HepG2 (cell line): ENCODE measurements around the gene CCDC57. TPM values are rescaled to one million over a fixed set of nuclear protein-coding genes. Genes with fewer than 3 reads are reported as not detected.
A peak's percentile ranks its signal among the peaks of the same experiment; 100 is the strongest.

ENCODE experiments used
- AHR ChIP-seq: IDR thresholded peaks from 2 replicates; pipeline ENCODE4 v1.6.1; 2018; ENCODE audit warnings: missing genetic modification reagents, missing compliant biosample characterization
- ATM ChIP-seq: fragments of 450-650 bp; IDR thresholded peaks from 2 replicates; pipeline ENCODE4 v1.7.1; 2017; ENCODE audit warnings: mild to moderate bottlenecking, borderline replicate concordance
- DNMT3B ChIP-seq: conservative IDR thresholded peaks from 2 replicates; pipeline ENCODE4 v1.6.1; 2016; ENCODE audit warnings: missing biosample characterization, control low read depth
- GATAD2A ChIP-seq: IDR thresholded peaks from 2 replicates; pipeline ENCODE4 v1.6.1; 2016
- KDM5B ChIP-seq: sonication (generic); formaldehyde crosslinking; IDR thresholded peaks from 2 replicates; pipeline ENCODE4 v1.4.0; 2020; ENCODE audit warnings: missing genetic modification reagents, mild to moderate bottlenecking, borderline replicate concordance
- SMARCC2 ChIP-seq: fragments of 450-650 bp; IDR thresholded peaks from 2 replicates; pipeline ENCODE4 v1.6.1; 2017; ENCODE audit warnings: antibody characterized with exemption, mild to moderate bottlenecking
- STAT6 ChIP-seq: sonication (generic); formaldehyde crosslinking; IDR thresholded peaks from 2 replicates; pipeline ENCODE4 v1.4.0; 2020; ENCODE audit warnings: missing genetic modification reagents, mild to moderate bottlenecking, borderline replicate concordance
- TGIF2 ChIP-seq: IDR thresholded peaks from 2 replicates; pipeline ENCODE4 v1.6.1; 2016; ENCODE audit warnings: control low read depth, missing compliant biosample characterization
- WIZ ChIP-seq: sonication (generic); formaldehyde crosslinking; IDR thresholded peaks from 2 replicates; pipeline ENCODE4 v1.5.1; 2020; ENCODE audit warnings: mild to moderate bottlenecking, missing genetic modification reagents
- ZFP90 ChIP-seq: sonication (generic); formaldehyde crosslinking; IDR thresholded peaks from 2 replicates; pipeline ENCODE4 v1.8.0; 2022; ENCODE audit warnings: missing genetic modification reagents, mild to moderate bottlenecking, inconsistent platforms, borderline replicate concordance
- ZNF224 ChIP-seq: sonication (generic); formaldehyde crosslinking; IDR thresholded peaks from 2 replicates; pipeline ENCODE4 v1.5.0; 2020; ENCODE audit warnings: mild to moderate bottlenecking, missing genetic modification reagents
- ZNF431 ChIP-seq: sonication (generic); formaldehyde crosslinking; IDR thresholded peaks from 2 replicates; pipeline ENCODE4 v1.9.0; 2022; ENCODE audit warnings: missing genetic modification reagents, low read depth, mild to moderate bottlenecking, borderline replicate concordance
- ZNF563 ChIP-seq: sonication (generic); formaldehyde crosslinking; IDR thresholded peaks from 2 replicates; pipeline ENCODE4 v1.8.0; 2022; ENCODE audit warnings: mild to moderate bottlenecking, moderate library complexity, missing genetic modification reagents
- ZNF7 ChIP-seq: IDR thresholded peaks from 2 replicates; pipeline ENCODE4 v1.6.1; 2016; ENCODE audit warnings: missing biosample characterization, missing genetic modification reagents
- ZNF839 ChIP-seq: sonication (generic); formaldehyde crosslinking; IDR thresholded peaks from 2 replicates; pipeline ENCODE4 v1.4.0; 2020; ENCODE audit warnings: missing genetic modification reagents, mild to moderate bottlenecking, borderline replicate concordance
- polyA plus RNA-seq, 8 experiments: library from polyadenylated mRNA; depleted of rRNA in 3 of 8; stranded (reverse) in 7 of 8; unstranded in 1 of 8; fragments of >200 nt; fragmentation: Illumina TruSeq in 4 of 8; extraction: Trizol in 4 of 8; gene quantifications; 2 replicates each; pipeline versions ENCODE4 v1.2.1 to v1.2.3, GENCODE V29; 2011 to 2016; ENCODE audit warnings: low read depth in 4 of 8, missing spikeins in 1 of 8, mixed read lengths in 1 of 8; ENCODE audit not compliant: insufficient read depth in 1 of 8
- total RNA-seq, 5 experiments: library from RNA; depleted of rRNA; stranded (reverse); fragments of >200 nt; fragmentation: Illumina TruSeq; extraction: Trizol; gene quantifications; 2 replicates each; pipeline ENCODE4 v1.2.3, GENCODE V29; 2016; ENCODE audit warnings: low read depth in 1 of 5
- TF ChIP-seq, protein P1 (sequence below): IDR thresholded peaks from 2 replicates; pipeline ENCODE4 v1.6.1; 2016; ENCODE audit warnings: low read depth
- TF ChIP-seq, protein P2 (sequence below): sonication (generic); formaldehyde crosslinking; IDR thresholded peaks from 2 replicates; pipeline ENCODE4 v1.8.1; 2023; ENCODE audit warnings: mild to moderate bottlenecking, missing genetic modification reagents
- TF ChIP-seq, protein P3 (sequence below): conservative IDR thresholded peaks from 2 replicates; pipeline ENCODE4 v1.6.1; 2018; ENCODE audit warnings: missing genetic modification reagents
- TF ChIP-seq, protein P4 (sequence below): sonication (generic); formaldehyde crosslinking; IDR thresholded peaks from 2 replicates; pipeline ENCODE4 v1.5.0; 2020; ENCODE audit warnings: mild to moderate bottlenecking, missing genetic modification reagents

CCDC57 gene
- total and polyA plus RNA-seq, 2 of the 13 experiments (the other 11 are each of a cell fraction or from before 2014, with no cell fraction given) = 59.3 to 59.9 TPM

DNA sequence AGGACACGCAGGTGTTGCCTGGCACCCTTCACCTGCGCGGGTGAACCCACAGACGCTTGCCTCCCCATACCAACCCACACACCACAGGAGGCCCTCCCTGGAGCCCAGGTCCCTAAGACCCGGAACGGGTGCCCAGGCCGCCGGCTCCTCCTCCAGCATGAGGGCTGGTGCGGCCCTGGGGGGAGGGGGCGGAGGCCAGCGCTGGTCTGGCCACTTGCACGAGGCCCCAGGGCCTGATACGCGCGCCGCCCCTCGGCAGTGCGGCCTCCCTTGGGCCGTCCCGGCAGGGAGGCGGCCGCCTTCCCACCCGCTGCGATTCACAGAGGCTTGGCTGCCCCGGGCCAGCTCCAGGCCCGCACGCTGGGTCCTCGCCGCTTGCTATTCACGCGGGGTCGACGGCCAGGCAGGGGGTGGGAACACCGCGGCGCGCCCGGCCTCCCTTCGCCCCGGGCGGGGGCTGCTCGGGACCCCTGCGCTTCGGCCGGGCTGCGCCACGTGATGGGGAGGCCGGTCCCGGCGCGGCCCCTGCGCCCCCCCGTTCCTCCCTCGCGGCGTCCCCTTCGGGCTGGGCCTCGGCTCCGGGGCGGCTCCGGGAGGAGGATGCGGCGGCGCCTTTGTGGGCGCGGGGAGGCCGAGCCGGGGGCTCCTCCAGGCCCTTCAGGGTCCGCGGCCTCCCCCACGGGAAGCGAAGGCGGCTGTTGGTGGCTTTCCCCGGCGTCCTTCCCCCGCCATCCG, 115.3 kb downstream of the CCDC57 start (continued):
- TF ChIP-seq AHR (no peak), STAT6 (CRISPR knock-in tag) (no peak), ZNF7 (CRISPR knock-in tag) (peak; percentile 2; the same call in 1 of the 2 replicates), ZFP90 (peak; percentile 33; the same call in 1 of the 2 replicates), DNMT3B (CRISPR knock-in tag) (no peak), SMARCC2 (no peak), ZNF224 (CRISPR knock-in tag) (no peak), GATAD2A (CRISPR knock-in tag) (no peak), WIZ (CRISPR knock-in tag) (no peak), ZNF839 (no peak), ZNF563 (CRISPR knock-in tag) (peak; percentile 47; the same call in 1 of the 2 replicates), ZNF431 (CRISPR knock-in tag) (no peak), ATM (no peak), TGIF2 (CRISPR knock-in tag) (no peak; the same call in 1 of the 2 replicates), KDM5B (CRISPR knock-in tag) (peak; percentile 61; the same call in 1 of the 2 replicates)
- TF ChIP-seq, protein P1, sequence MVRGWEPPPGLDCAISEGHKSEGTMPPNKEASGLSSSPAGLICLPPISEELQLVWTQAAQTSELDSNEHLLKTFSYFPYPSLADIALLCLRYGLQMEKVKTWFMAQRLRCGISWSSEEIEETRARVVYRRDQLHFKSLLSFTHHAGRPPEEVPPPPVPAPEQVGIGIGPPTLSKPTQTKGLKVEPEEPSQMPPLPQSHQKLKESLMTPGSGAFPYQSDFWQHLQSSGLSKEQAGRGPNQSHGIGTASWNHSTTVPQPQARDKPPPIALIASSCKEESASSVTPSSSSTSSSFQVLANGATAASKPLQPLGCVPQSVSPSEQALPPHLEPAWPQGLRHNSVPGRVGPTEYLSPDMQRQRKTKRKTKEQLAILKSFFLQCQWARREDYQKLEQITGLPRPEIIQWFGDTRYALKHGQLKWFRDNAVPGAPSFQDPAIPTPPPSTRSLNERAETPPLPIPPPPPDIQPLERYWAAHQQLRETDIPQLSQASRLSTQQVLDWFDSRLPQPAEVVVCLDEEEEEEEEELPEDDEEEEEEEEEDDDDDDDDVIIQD (CRISPR knock-in tag) = no peak
- TF ChIP-seq, protein P2, sequence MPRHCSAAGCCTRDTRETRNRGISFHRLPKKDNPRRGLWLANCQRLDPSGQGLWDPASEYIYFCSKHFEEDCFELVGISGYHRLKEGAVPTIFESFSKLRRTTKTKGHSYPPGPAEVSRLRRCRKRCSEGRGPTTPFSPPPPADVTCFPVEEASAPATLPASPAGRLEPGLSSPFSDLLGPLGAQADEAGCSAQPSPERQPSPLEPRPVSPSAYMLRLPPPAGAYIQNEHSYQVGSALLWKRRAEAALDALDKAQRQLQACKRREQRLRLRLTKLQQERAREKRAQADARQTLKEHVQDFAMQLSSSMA = no peak
- TF ChIP-seq, protein P3, sequence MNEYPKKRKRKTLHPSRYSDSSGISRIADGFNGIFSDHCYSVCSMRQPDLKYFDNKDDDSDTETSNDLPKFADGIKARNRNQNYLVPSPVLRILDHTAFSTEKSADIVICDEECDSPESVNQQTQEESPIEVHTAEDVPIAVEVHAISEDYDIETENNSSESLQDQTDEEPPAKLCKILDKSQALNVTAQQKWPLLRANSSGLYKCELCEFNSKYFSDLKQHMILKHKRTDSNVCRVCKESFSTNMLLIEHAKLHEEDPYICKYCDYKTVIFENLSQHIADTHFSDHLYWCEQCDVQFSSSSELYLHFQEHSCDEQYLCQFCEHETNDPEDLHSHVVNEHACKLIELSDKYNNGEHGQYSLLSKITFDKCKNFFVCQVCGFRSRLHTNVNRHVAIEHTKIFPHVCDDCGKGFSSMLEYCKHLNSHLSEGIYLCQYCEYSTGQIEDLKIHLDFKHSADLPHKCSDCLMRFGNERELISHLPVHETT (CRISPR knock-in tag) = no peak; the same call in 1 of the 2 replicates
- TF ChIP-seq, protein P4, sequence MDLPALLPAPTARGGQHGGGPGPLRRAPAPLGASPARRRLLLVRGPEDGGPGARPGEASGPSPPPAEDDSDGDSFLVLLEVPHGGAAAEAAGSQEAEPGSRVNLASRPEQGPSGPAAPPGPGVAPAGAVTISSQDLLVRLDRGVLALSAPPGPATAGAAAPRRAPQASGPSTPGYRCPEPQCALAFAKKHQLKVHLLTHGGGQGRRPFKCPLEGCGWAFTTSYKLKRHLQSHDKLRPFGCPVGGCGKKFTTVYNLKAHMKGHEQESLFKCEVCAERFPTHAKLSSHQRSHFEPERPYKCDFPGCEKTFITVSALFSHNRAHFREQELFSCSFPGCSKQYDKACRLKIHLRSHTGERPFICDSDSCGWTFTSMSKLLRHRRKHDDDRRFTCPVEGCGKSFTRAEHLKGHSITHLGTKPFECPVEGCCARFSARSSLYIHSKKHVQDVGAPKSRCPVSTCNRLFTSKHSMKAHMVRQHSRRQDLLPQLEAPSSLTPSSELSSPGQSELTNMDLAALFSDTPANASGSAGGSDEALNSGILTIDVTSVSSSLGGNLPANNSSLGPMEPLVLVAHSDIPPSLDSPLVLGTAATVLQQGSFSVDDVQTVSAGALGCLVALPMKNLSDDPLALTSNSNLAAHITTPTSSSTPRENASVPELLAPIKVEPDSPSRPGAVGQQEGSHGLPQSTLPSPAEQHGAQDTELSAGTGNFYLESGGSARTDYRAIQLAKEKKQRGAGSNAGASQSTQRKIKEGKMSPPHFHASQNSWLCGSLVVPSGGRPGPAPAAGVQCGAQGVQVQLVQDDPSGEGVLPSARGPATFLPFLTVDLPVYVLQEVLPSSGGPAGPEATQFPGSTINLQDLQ (CRISPR knock-in tag) = no peak
